ENCODE measurements around the gene ATP13A3.

GRCh38 chr3:194500198-194500597 lies 13.4 kb upstream of the ATP13A3 start:
- TF ChIP-seq, protein P1, sequence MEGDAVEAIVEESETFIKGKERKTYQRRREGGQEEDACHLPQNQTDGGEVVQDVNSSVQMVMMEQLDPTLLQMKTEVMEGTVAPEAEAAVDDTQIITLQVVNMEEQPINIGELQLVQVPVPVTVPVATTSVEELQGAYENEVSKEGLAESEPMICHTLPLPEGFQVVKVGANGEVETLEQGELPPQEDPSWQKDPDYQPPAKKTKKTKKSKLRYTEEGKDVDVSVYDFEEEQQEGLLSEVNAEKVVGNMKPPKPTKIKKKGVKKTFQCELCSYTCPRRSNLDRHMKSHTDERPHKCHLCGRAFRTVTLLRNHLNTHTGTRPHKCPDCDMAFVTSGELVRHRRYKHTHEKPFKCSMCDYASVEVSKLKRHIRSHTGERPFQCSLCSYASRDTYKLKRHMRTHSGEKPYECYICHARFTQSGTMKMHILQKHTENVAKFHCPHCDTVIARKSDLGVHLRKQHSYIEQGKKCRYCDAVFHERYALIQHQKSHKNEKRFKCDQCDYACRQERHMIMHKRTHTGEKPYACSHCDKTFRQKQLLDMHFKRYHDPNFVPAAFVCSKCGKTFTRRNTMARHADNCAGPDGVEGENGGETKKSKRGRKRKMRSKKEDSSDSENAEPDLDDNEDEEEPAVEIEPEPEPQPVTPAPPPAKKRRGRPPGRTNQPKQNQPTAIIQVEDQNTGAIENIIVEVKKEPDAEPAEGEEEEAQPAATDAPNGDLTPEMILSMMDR (IDR thresholded peaks at IDR 0.05), result no peak
- no peak for TF ChIP-seq POLR2A (IDR thresholded peaks at IDR 0.05)

Data from esophagus squamous epithelium (tissue), 4 donors.